ENCODE measurements around the gene PRDM15. TPM values are rescaled to one million over a fixed set of nuclear protein-coding genes. Genes with fewer than 3 reads are reported as not detected.

The PRDM15 gene
- polyA plus RNA-seq, 3 donors = 0.19 to 19.0 (median 0.74) TPM

GRCh38 chr21:41894922-41895557, 15.9 kb upstream of the PRDM15 start:
- TF ChIP-seq CTCF (IDR thresholded peaks at IDR 0.05) = no peak
- H3K27ac ChIP-seq (ENCODE audit: low read depth in 1 of 2, low read length in 2 of 2) = no peak overlapping the region
- peaks cover 0 to 2% of the 10 kb centered on the region in 2 donors for H3K4me1 ChIP-seq (ENCODE audit: control insufficient read depth in 1 of 2, insufficient read depth in 2 of 2, low read length in 2 of 2)
- H3K36me3 Mint-ChIP-seq = peaks cover 27 to 33% of the 10 kb centered on the region in 2 donors
- H3K9me3 ChIP-seq (replicated peaks in 1 of 2; ENCODE audit: control insufficient read depth in 1 of 2, insufficient read depth in 1 of 2, low read length in 2 of 2) = no peaks in the 10 kb centered on the region
- H3K27me3 ChIP-seq (ENCODE audit: control insufficient read depth in 2 of 2, insufficient read depth in 2 of 2, low read length in 2 of 2) = no peaks in the 10 kb centered on the region
- H3K4me3 Mint-ChIP-seq = no peak overlapping the region
- peak in 1 of 3 donors; percentile 5 for DNase-seq
- H3K27ac Mint-ChIP-seq = peak overlapping the region in 3 of 7 donors; percentile 30 to 77 (median 50)
- H3K4me3 ChIP-seq (replicated peaks in 1 of 3; ENCODE audit: low read depth in 2 of 3, low read length in 3 of 3) = no peak overlapping the region
- intact Hi-C loops (cut with micrococcal nuclease) = no loop called here
- peaks cover 0 to 3% (median 0%) of the 10 kb centered on the region in 3 donors for H3K27me3 Mint-ChIP-seq (ENCODE audit: low read depth in 3 of 3)
- no peak overlapping the region for H2AFZ ChIP-seq (ENCODE audit: insufficient read depth, low read depth, low read length, poor library complexity, severe bottlenecking)
- H3K9ac ChIP-seq (ENCODE audit: insufficient read depth, low read length, poor library complexity, severe bottlenecking) = no peak overlapping the region
- no peaks in the 10 kb centered on the region for H4K20me1 ChIP-seq (ENCODE audit: insufficient read depth, low read length)
- peaks cover 0 to 18% of the 10 kb centered on the region in 2 donors for H3K36me3 ChIP-seq (replicated peaks in 1 of 2; ENCODE audit: control insufficient read depth in 1 of 2, insufficient read depth in 2 of 2, low read length in 2 of 2)
- peaks cover 14% of the 10 kb centered on the region for H3K4me1 Mint-ChIP-seq
- 62% methylated on average over 10 of the region's 13 CpGs for WGBS (ENCODE audit: insufficient coverage)
- H3K9me3 Mint-ChIP-seq = no peaks in the 10 kb centered on the region
- H3K4me2 ChIP-seq (replicated peaks; ENCODE audit: extremely low read depth, low read length, poor library complexity, severe bottlenecking) = no peak overlapping the region
- H3K79me2 ChIP-seq (ENCODE audit: insufficient read depth, low read length) = no peaks in the 10 kb centered on the region

- H3K27ac Mint-ChIP-seq = no peak overlapping the region
- Histone ChIP-seq H3K27ac (ENCODE audit: low read depth in 1 of 2, low read length in 2 of 2) (no peak overlapping the region), H3K4me1 (ENCODE audit: control insufficient read depth in 1 of 2, insufficient read depth in 2 of 2, low read length in 2 of 2) (peaks cover 0 to 2% of the 10 kb centered on the region in 2 donors), H3K27me3 (ENCODE audit: control insufficient read depth in 2 of 2, insufficient read depth in 2 of 2, low read length in 2 of 2) (no peaks in the 10 kb centered on the region), H4K20me1 (ENCODE audit: insufficient read depth, low read length) (no peaks in the 10 kb centered on the region), H3K9ac (ENCODE audit: insufficient read depth, low read length, poor library complexity, severe bottlenecking) (no peak overlapping the region), H3K4me2 (replicated peaks; ENCODE audit: extremely low read depth, low read length, poor library complexity, severe bottlenecking) (no peak overlapping the region), H3K79me2 (ENCODE audit: insufficient read depth, low read length) (no peaks in the 10 kb centered on the region), H3K4me3 (replicated peaks in 1 of 3; ENCODE audit: low read depth in 2 of 3, low read length in 3 of 3) (no peak overlapping the region), H3K9me3 (replicated peaks in 1 of 2; ENCODE audit: control insufficient read depth in 1 of 2, insufficient read depth in 1 of 2, low read length in 2 of 2) (no peaks in the 10 kb centered on the region), H2AFZ (ENCODE audit: insufficient read depth, low read depth, low read length, poor library complexity, severe bottlenecking) (no peak overlapping the region), H3K36me3 (replicated peaks in 1 of 2; ENCODE audit: control insufficient read depth in 1 of 2, insufficient read depth in 2 of 2, low read length in 2 of 2) (peaks cover 0 to 18% of the 10 kb centered on the region in 2 donors)
- no peak overlapping the region for H3K4me3 Mint-ChIP-seq
- H3K27me3 Mint-ChIP-seq (ENCODE audit: low read depth in 3 of 3) = peaks cover 0 to 3% (median 0%) of the 10 kb centered on the region in 3 donors
- H3K9me3 Mint-ChIP-seq = no peaks in the 10 kb centered on the region
- 95% methylated on average over 8 of the region's 9 CpGs for WGBS (ENCODE audit: insufficient coverage)
- peaks cover 14% of the 10 kb centered on the region for H3K4me1 Mint-ChIP-seq
- TF ChIP-seq CTCF (IDR thresholded peaks at IDR 0.05) = no peak
- no peak for DNase-seq
- intact Hi-C loops (cut with micrococcal nuclease) = no loop called here
- peaks cover 25 to 32% of the 10 kb centered on the region in 2 donors for H3K36me3 Mint-ChIP-seq
Measured at GRCh38 chr21:41894511-41894910, 15.4 kb upstream of the PRDM15 start.
